HG03175 (cell line): Measurements from ENCODE around the gene PACSIN2.
"Not testable (repeated sequence)": the region's sequence is repeated elsewhere in the genome, so short reads cannot be mapped to it uniquely, and the experiment has no call there.

Source experiments
- ATAC-seq: cut with Tn5 transposase; IDR thresholded peaks from one replicate; pipeline ENCODE4 v1.9.1; 2021; ENCODE audit warnings: mild to moderate bottlenecking, moderate library complexity; ENCODE audit not compliant: unreplicated experiment

PACSIN2 gene, protein sequence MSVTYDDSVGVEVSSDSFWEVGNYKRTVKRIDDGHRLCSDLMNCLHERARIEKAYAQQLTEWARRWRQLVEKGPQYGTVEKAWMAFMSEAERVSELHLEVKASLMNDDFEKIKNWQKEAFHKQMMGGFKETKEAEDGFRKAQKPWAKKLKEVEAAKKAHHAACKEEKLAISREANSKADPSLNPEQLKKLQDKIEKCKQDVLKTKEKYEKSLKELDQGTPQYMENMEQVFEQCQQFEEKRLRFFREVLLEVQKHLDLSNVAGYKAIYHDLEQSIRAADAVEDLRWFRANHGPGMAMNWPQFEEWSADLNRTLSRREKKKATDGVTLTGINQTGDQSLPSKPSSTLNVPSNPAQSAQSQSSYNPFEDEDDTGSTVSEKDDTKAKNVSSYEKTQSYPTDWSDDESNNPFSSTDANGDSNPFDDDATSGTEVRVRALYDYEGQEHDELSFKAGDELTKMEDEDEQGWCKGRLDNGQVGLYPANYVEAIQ

GRCh38 chr22:43014869-43015676 is at the start of gene PACSIN2:
Gene PACSIN2 (minus strand): TSS chr22:43015149. CDS start chr22:42912080, 103,069 bp downstream.
- ATAC-seq = peak; percentile 95

GRCh38 chr22:43060183-43060582 is 45.2 kb upstream of the PACSIN2 start:
- no peak for ATAC-seq

DNA sequence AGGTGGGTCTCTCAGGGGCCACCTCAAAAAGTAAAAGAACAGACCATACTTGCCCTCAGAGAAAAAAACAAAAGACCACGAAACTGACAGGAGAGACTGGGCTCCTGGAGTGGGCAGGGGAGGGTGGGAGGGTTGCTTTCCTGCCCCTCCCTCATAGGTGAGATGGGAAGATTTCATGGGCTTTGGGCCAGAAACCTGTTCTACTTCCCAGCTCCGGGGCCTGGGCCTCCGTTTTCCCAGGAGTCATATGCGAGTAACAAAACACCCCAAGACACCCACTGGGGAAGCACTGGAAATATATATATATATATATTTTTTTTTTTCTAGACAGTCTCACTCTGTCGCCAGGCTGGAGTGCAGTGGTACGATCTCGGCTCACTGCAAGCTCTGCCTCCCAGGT is 42.7 kb upstream of the PACSIN2 start:
- no peak for ATAC-seq

- no peak for ATAC-seq
These were observed 38.2 kb upstream of the PACSIN2 start for GRCh38 chr22:43053176-43053575.

DNA sequence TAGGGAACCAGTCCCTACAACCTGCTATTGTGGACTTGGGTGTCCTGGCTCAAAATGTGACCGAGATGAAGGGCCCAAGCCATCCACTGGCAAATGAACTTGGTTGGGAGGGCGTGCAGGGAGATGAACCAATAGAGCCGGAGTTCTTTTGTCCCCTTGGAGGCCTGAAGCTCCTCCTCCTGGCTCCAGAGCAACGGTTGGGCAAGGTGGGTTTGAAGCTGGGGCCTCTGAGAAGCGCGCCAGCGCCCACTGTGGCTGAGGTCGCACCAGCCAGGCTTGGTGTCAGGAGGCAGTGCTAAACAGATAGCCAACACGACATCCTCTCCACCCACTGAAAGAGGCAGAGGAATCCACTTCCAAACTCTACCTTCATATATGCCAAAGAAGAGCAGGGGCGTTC is 36.0 kb upstream of the PACSIN2 start:
- no peak for ATAC-seq

DNA sequence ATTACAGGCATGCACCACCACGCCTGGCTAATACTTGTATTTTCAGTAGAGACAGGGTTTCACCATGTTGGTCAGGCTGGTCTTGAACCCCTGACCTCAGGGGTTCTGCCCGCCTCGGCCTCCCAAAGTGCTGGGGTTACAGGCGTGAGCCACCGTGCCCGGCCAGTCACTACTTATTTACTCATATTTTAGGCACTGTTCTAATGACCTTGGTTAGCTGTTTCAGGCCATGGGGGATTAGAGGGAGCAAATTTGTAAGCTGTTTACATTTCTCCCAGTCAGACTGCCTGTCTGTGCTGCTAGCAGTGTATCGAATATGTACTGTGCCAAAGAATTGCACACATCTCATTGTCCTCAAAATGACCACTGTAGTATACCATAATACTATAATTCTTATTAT is 32.7 kb upstream of the PACSIN2 start:
- no peak for ATAC-seq

DNA sequence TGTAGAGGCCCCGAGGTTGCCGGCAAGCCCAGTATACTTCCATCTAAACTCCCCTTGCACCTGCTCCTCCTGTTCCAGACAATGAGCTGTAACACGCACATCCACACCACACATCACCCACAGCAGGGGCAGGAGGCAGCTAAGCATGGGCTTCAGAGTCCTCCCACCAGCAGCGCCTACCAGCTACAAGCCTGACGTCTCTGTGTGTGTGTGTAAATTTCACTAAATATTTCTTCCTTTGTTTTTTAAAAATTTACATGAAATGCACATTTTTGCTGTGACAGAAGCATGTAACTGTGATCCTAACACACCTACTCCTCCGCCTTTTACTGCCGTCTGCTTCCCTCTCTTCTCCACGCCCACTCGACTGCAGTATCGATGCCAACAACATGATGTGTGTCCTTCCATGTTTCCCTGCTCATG is 29.4 kb upstream of the PACSIN2 start:
- ATAC-seq = no peak

DNA sequence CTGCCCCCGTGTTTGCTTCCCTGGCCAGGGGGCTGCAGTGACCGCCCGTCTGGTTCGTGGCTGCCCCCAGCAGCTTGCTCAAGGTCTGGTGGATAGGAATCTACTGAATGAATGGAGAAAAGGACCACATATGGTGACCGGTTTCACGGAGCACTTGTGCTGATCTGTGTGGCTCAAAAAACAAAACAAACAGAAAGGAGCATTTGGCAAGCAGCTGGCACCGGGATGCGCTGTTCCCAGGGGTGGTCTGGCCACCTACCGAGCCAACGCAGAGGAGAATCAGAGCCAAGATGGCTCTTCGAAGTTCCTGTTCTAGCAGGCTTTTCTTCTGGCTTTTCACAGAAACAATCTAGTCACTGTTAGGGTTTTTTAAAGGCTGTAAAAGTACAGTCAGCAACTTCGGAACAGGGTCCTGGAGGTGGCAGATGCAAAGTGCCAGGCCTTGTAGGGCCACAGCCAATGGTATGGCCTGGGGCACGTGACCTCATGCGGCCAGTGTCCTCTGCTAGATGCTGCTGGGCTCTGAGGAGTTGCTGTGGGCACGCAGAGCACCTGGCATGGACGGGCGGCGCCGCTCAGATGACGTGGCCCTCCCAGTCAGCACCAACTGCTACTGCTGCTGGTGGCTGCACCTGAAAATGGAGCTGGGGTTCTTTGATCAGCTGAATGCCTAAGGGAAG is 27.3 kb upstream of the PACSIN2 start:
- no peak for ATAC-seq

DNA sequence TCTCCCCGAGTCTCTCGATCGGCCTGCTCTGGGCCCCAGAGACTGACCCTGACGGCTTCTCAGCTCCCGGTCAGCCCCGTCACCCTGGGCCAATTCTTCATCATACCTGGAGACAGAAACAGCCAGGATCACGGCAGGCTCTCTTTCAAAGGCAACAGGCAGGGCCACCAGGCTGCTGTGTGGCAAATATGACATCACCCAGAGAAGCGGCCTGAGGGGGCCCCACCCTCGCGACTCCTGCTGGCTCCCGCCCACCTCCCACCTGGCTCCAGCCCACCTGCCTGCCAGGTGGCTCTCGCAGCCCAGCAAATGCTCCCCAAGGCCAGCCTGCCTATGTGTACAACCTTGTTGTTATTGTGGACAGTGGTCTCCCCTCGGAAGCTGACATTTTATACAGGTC is 24.9 kb upstream of the PACSIN2 start:
- ATAC-seq = no peak

DNA sequence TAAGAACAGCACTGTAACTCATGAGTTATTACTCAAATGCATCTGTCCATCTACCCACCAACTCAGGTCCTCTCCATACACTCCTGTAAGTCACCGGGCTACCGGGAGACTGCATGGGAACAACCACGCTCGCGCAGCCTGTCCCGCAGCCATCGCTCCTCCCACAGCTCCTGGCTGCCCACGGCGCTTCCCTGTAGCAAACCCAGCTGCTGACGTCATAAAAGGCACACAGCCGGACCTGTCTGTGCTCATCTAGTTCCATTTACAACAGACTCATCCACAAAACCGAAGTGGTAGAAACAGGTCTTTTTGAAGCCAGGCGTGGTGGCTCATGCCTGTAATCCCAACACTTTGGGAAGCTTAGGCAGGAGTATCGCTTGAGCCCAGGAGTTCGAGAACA is 23.4 kb upstream of the PACSIN2 start:
- no peak for ATAC-seq

DNA sequence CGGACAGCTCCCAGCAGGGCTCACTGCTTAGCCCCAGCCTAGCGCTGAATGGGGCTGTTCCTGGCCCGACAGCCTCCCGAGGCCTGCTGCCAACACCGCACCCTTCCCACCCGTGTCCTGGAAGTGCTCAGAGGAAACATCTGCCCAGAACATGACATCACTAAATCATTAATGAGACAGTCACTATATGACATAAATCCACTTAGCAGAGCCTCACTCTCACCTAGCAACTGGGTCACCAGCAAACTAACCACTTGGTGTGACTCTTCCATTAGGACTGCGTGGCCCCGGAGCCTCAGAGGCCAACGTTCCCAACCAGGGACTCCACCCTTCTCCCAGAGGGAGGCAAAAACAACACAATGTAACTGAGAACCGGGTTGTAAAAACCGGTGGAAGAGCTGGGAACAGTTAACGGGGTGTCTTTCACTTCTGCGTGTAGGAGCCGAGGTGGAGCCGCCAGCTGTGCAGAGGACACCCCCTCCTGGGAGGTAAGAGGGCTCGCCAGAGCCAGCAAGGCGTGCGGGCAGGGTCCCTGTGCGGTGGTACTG is 21.4 kb upstream of the PACSIN2 start:
- ATAC-seq = no peak

- no peak for ATAC-seq
These were observed 20.3 kb upstream of the PACSIN2 start for GRCh38 chr22:43035250-43035649.

DNA sequence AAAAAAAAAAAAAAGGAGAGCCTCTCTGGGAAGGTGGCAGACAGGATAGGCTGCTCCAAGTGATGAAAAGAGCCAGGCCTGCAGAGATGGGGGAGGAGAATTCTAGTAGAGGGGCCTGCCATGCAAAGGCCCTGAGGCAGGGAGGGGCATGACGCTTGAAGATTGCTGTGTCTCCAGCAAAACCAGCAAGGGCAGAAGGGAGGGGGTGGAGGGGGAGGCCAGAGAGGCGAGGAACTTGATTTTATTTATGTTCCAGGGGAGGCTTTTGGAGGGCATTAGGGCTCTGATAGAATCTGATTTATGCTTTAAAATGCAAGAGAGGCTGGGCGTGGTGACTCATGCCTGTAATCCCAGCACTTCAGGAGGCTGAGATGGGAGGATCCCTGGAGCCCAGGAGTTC is 16.7 kb upstream of the PACSIN2 start:
- no peak for ATAC-seq

GRCh38 chr22:43018615-43019014 is 3.7 kb upstream of the PACSIN2 start:
- ATAC-seq = no peak

DNA sequence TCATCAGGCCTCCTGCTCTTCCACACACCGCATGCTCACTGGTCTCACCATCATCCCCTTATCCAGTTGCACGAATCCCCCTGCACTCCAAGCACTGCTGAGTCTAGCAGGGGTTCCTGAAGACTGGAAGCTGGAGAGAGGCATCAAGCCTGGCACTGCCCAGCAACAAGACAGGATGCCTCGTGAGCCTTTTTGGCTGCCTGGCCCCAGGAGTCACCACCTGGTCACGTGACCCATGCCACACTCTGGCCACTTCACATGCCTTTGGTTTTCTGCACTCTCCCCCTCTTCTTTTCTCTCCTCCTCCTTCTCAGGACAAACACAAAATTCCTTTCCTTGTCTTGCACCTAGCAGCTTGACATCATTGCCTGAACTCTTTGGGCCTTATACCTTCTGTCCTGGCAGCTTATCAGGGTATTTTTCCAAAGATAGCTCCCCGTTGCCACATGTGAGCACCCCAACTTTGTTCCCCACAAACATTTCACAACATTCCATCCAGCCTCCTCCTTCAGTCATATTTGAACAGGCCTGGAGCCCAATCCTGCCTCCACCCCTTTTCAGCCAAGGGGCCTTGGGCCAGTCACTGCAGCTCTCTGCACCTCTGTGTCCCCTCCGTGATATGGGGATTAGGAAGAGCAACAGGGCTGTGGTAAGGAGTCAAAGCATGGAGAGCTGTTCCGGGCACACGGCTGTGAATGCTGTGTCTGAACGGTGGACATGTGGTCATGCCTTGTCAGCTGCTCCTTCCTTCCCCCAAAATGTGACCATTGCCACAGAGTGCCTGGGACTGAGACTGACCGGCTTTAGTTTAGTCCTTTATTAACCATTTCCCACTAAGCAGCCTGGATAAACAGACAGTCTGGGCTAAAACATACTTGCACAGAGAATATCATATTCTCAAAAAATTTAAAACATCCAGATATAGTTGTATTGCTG is 2.8 kb upstream of the PACSIN2 start:
- ATAC-seq = no peak

DNA sequence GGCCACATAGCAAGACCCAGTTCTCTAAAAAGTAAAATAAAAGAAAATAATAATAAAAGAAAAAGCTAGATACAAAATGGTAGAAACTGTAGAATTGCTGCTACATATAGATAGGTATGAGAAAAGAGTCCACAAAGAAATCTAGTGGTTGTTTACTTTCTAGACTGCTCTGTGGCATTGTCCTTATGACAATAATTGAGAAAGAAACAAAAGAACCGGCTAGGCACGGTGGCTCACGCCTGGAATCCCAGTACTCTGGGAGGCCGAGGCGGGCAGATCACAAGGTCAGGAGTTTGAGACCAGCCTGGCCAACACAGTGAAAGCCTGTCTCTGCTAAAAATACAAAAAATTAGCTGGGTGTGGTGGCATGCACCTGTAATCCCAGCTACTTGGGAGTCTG is 1.2 kb upstream of the PACSIN2 start:
- ATAC-seq = not testable (repeated sequence)

DNA sequence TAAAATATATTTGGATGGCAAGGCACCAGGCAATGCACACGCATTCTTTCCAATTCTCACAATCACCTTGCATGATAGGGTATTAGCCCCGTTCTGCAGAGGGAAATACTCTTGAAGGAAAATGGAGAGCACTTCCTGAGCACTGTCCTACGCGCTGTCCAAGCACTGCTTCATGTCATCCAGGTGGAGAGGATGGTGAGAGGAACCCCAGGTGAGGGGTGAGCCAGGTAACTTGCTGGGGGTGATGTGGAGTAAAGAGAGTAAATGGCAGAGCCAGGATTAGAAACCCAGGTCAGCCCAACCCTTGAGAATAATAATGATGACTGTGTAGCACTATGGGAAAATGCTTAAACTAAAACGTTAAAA is 711 bp upstream of the PACSIN2 start:
- no peak for ATAC-seq

- ATAC-seq = peak; percentile 12
These were observed 557 bp downstream of the PACSIN2 start for GRCh38 chr22:43014316-43014868.

GRCh38 chr22:43013355-43014315 is 1.3 kb downstream of the PACSIN2 start:
- ATAC-seq = no peak
